ENCODE measurements around the gene COQ9.

COQ9 gene

DNA sequence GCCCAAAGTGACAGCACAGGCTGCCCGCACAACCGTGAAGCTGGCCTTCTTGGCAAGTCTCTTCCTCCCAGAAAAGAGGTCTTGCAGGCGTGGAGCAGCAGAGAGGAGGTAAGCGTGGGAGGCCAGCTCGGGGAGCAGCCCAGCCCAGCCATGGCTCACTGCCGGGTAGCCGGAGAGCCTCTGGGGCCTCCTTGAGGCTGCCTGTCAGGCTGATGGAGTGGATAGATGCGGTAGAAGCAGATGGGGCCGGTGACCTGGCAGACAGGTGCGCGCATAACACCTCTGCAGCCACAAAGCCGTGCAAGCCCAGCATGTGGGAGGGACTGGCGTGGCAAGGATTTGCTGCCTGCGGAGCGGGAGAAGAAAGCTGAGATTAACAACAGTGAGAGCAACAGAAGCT is 56.1 kb downstream of the COQ9 start:
- TF ChIP-seq, protein P1, sequence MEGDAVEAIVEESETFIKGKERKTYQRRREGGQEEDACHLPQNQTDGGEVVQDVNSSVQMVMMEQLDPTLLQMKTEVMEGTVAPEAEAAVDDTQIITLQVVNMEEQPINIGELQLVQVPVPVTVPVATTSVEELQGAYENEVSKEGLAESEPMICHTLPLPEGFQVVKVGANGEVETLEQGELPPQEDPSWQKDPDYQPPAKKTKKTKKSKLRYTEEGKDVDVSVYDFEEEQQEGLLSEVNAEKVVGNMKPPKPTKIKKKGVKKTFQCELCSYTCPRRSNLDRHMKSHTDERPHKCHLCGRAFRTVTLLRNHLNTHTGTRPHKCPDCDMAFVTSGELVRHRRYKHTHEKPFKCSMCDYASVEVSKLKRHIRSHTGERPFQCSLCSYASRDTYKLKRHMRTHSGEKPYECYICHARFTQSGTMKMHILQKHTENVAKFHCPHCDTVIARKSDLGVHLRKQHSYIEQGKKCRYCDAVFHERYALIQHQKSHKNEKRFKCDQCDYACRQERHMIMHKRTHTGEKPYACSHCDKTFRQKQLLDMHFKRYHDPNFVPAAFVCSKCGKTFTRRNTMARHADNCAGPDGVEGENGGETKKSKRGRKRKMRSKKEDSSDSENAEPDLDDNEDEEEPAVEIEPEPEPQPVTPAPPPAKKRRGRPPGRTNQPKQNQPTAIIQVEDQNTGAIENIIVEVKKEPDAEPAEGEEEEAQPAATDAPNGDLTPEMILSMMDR (IDR thresholded peaks at IDR 0.05; ENCODE audit: low read depth, low read length): no peak

DNA sequence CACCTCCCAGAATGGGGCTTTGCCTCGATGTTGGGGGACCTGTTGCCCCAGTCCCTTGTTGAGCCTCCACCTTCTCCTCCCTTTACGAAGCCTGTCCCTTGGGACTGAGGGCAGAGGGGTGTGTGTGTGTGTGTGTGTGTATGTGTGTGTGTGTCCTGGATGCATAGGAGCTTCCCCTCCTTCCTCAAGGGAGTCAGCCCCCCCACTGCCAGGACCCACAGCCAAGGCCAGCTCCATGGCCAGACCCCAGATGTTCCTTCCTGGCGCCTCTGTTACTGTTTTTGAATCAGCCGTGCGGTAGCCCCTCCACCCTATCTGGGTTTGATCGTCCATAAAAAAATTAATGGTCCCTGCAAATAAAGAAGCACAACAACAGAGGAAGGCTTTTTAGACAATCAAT is 56.7 kb downstream of the COQ9 start:
- TF ChIP-seq, protein P1 (IDR thresholded peaks at IDR 0.05; ENCODE audit: low read depth, low read length): no peak
- DNase-seq (ENCODE audit: low read depth, low spot score): no peak
- in situ Hi-C loops (cut with HindIII; ENCODE audit: low sequenced_read_pairs): no loop called here
- no peak overlapping the region for H3K4me3 ChIP-seq (ENCODE audit: low read depth, low read length)

More for the DNA sequence above, 56.1 kb downstream of the COQ9 start:
- H3K4me3 ChIP-seq (ENCODE audit: low read depth, low read length): no peak overlapping the region
- no peak for DNase-seq (ENCODE audit: low read depth, low spot score)
- in situ Hi-C loops (cut with HindIII; ENCODE audit: low sequenced_read_pairs): no loop called here

DNA sequence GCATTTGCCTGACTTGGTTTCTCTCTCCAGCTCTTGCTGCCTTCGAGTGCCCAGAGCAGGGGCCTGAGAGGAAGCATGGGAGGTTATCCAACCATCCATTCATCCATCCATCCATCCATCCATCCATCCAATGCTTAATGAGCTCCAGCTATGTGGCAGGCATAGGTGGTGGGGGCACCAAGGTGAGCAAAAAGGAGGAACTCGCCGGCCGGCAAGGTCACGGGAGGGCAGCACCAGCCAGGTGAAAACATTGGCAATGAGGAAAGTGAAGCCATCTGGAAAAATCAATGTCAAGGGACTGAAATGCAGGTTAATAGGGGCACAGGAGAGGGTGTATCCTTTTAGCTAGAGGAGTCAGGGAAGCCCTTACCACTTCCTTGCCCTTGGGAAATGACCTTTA is 57.2 kb downstream of the COQ9 start:
- no peak for DNase-seq (ENCODE audit: low read depth, low spot score)
- in situ Hi-C loops (cut with HindIII; ENCODE audit: low sequenced_read_pairs): no loop called here
- H3K4me3 ChIP-seq (ENCODE audit: low read depth, low read length): no peak overlapping the region
- TF ChIP-seq, protein P1 (IDR thresholded peaks at IDR 0.05; ENCODE audit: low read depth, low read length): no peak

- in situ Hi-C loops (cut with HindIII; ENCODE audit: low sequenced_read_pairs): no loop called here
- TF ChIP-seq, protein P1 (IDR thresholded peaks at IDR 0.05; ENCODE audit: low read depth, low read length): no peak
- no peak for DNase-seq (ENCODE audit: low read depth, low spot score)
- H3K4me3 ChIP-seq (ENCODE audit: low read depth, low read length): no peak overlapping the region
Observed at GRCh38 chr16:57505169-57505568, 57.9 kb downstream of the COQ9 start.

GRCh38 chr16:57507136-57508034 is 60.1 kb downstream of the COQ9 start:
- DNase-seq (ENCODE audit: low read depth, low spot score): no peak
- TF ChIP-seq, protein P1 (IDR thresholded peaks at IDR 0.05; ENCODE audit: low read depth, low read length): no peak
- no peak overlapping the region for H3K4me3 ChIP-seq (ENCODE audit: low read depth, low read length)
- in situ Hi-C loops (cut with HindIII; ENCODE audit: low sequenced_read_pairs): no loop called here

DNA sequence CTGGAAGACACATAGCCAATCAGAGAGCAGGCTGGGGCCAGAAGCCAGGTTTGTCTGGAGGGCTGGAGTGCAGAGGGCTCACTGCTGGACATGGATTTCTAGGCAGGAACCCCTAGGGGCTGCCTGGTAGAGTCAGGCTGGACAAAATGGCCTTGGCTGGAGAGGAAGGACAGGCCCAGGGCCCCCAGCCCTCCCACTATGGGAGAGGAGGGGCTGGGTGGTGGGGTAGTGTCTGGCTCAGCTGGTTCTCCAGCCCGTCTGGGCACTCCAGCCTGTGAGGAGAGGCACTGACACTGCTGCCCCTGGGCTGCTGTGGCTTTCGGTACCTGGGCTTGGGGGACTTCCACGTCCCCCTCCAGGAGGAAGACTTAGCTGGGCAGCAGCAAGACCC is 60.8 kb downstream of the COQ9 start:
- DNase-seq (ENCODE audit: low read depth, low spot score): no peak

More for the DNA sequence above, 60.8 kb downstream of the COQ9 start:
- TF ChIP-seq, protein P1 (IDR thresholded peaks at IDR 0.05; ENCODE audit: low read depth, low read length): no peak
- in situ Hi-C loops (cut with HindIII; ENCODE audit: low sequenced_read_pairs): no loop called here
- no peak overlapping the region for H3K4me3 ChIP-seq (ENCODE audit: low read depth, low read length)
